Dermis microvascular lymphatic vessel endothelial cell (primary cell): ENCODE results near the gene RSPO1. TPM values are rescaled to one million over a fixed set of nuclear protein-coding genes. Genes with fewer than 3 reads are reported as not detected.

Experiments used
- DNase-seq, 2 donors: peaks; one replicate each; pipeline versions ENCODE4 v3.0.0 to v3.0.0-alpha.2; 2010; ENCODE audit warnings: low read depth in 2 of 2
- total RNA-seq: library from RNA; depleted of rRNA; stranded (reverse); fragments of >200 nt; gene quantifications from 2 replicates; pipeline ENCODE4 v1.2.1, GENCODE V29; 2014

The RSPO1 gene
- total RNA-seq, 1 donor from 2014 or later: not detected

- DNase-seq: no peak
Observed at GRCh38 chr1:37657620-37658412, 23.1 kb upstream of the RSPO1 start.

DNA sequence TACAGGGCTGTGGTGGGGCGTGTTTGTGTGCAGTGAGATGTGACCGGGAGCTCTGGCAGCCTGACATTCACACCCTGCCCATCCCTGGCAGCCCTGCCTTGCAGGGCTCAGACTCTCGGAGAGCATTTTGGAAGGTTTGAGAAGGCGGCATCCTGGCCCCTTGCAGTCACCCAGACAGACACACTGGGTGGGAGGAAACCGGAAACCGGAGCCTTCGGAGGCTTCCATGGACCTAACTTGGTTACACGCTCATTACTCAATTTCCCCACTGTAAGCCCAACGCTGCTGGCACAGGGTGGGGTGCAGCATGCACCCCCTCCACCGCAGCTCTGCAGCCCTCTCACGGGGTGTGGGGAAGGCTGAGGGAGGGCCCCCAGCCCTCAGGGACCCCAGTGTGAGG lies 22.2 kb upstream of the RSPO1 start:
- no peak for DNase-seq

GRCh38 chr1:37656026-37656425 lies 21.3 kb upstream of the RSPO1 start:
- no peak for DNase-seq

GRCh38 chr1:37655274-37655673 lies 20.6 kb upstream of the RSPO1 start:
- DNase-seq: no peak

GRCh38 chr1:37653906-37654305 lies 19.2 kb upstream of the RSPO1 start:
- no peak for DNase-seq

- no peak for DNase-seq
Observed at GRCh38 chr1:37652976-37653375, 18.3 kb upstream of the RSPO1 start.

GRCh38 chr1:37651803-37652202 lies 17.1 kb upstream of the RSPO1 start:
- DNase-seq: no peak

DNA sequence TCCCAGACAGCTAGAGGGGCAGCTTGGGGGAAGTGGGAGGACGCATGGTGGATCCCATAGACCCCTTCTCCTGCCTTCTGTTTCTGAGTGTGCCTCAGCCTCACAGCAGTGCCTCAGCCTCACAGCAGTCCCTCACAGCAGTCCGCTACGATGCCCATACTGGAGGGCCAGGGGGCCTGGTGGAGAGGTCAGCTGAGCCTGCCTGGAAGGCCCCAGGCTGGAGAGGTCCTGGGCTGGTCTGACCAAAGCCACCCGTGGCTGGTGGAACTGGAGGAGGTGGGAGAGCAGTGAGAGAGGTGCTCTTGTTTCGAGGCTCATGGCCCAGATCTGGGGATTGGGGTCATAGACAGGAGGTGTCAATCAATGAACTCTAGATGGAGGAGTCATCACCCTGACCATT lies 16.0 kb upstream of the RSPO1 start:
- no peak for DNase-seq

DNA sequence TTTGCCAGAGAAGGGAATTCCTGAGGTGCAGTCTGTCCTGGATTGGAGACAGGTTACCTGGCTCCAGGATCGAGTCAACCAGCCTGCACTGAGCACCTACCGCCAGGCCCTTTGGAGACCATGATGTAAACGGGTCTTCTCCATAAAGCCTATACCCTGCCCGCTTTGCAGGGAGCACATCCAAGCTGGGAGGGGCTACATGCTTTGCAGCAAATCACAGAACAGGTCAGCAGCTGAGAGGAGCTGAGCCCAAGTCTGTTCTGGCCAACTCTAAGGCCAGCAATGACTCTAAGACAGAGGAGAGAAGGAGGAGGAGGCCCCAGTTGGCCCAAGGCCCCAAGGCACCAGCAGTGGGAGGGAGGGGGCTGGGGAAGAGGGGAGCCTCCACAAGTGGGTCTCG lies 15.5 kb upstream of the RSPO1 start:
- no peak for DNase-seq

DNA sequence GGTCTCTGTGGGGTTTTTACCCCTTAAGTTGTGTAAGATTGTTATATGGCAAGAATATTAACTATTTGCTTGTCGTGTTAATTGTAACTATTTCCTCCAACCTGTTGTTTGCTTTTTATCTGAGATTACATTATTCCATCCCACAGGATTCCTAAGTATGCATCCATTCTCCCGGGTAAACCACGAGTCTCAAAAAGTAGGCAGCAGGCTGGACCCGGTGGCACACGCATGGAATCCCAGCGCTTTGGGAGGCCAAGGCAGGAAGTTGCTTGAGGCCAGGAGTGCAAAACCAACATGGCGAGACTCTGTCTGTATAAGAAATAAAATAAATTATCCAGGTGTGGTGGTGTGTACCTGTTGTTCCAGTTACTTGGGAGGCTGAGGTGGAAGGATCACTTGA lies 12.6 kb upstream of the RSPO1 start:
- no peak for DNase-seq

DNA sequence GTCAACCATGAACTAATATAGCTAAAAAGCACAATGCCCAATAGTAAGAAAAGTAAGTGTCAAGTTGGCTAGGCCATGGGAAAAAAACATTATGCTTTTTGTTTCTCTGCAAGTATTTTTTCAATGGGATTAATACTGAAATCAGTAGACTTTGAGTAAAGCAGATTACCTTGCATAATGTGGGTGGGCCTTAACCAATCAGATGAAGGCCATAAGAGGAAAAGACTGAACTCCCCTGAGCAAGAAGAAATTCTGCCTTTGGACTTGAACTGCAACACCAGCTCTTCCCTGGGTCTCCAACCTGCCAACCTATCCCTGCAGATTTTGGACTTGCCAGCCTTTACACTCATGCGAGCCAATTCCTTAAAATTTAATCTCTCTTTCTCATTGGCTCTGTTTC lies 6.4 kb upstream of the RSPO1 start:
- no peak for DNase-seq

DNA sequence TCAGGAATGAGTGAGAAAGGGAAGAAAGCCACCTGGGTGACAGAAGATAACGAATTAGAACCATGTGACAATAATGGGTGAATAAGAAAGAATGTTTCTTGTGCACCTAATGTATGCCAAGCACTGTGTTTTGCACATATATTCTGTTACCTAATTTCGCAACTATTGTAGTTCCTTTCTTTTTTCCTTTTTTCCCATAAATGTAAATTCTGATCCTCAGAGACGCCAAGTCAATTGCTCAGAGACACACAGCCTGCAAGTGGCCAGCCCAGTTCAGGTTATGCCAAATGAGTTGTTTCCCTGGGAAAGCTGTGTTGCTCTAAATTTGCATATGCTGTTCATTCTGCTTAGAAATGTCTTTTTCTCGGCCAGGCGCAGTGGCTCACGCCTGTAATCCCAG lies 1.7 kb upstream of the RSPO1 start:
- no peak for DNase-seq

GRCh38 chr1:37634992-37635902 lies 555 bp upstream of the RSPO1 start:
- DNase-seq: no peak

GRCh38 chr1:37633938-37634243 lies 801 bp downstream of the RSPO1 start:
- DNase-seq: no peak

DNA sequence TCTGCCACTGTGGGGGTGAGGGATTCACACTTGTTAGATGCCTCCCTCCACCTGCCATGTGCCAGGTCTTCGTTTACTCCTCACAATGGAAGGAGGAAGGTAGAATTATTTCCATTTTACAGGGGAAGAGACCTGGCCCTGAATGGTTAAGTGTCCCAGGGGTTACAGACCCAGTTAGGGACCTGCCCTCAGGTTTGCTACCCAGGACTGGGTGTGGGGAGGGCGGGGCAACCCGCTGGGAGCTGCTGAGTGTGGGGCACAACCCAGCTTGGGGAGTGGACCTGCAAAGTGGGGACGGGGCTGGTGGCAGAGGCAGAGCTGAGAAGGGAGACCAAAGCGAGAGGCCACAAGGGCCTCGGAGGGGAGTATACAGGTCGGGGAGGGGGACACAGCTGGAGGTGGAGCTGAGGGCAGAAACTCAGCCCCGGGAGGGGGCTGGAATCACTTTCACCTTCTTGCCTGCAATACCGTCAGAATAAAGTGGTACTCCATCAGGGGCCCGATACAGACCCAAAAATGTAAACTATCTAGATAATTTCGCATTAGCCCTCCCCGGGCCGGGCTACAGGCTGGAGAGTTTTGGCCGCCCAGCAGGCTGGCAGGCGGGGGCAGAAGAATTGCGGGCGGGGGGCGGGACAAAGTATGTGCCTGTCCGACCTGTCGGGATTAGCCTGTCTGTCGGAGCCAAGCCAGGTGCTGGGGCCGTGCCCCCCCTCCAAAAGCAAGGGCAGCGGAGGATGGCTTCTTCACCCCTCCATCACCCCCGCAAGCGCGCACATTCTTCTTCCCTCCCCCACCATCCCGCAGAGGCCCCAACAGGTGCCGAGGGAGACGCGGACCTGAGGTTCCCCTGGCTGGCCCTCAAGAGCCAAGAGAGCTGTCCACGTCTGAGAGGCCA lies 1.4 kb downstream of the RSPO1 start:
- DNase-seq: no peak

DNA sequence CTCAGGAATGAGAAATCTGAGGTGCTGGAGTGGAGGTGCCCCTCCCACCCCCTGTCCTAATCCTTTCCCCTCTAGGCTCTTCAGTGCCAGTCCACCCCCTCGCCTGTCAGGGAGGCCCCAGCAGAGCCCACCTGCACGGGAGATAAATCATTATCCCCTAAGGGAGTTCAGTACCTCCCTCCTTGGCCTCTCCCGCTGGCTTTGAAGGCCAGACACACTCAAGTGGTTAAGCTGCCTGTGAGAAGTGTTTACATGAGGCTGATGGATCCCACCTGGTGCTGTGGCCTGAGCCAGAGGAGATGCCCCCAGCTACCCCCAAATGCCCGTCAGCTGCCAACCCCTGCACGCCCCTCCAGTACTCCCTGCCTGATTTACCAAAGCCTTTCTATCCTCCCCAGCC lies 3.7 kb downstream of the RSPO1 start:
- no peak for DNase-seq

- no peak for DNase-seq
Observed at GRCh38 chr1:37630426-37631028, 4.2 kb downstream of the RSPO1 start.

GRCh38 chr1:37629726-37630425 lies 4.8 kb downstream of the RSPO1 start:
- DNase-seq: no peak

- no peak for DNase-seq
Observed at GRCh38 chr1:37629008-37629407, 5.7 kb downstream of the RSPO1 start.

DNA sequence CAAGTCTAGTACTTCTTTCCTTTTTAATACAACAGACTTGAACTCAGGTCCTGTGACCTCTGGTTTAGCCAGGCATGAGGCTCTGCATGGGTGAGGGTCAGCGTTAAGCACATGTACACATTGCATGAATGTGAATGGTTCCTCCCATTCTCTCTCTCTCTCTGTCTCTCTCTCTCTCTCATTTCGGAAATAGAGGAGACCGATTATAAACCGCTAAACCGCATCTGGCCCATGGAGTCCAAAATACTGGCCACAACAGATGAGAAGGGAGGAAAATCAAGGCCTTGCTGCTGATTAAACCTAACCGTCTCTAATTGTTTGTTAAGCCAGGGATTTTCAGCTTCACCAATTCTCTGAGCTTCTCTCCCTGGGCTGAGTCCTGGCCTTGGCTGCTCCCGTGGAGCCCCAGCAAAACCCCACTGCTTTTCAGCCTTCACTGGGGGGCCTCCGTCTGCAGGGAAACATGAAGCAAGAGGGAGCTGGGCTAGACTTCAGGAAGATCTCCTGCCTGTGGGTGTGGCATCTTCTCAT lies 6.6 kb downstream of the RSPO1 start:
- no peak for DNase-seq

DNA sequence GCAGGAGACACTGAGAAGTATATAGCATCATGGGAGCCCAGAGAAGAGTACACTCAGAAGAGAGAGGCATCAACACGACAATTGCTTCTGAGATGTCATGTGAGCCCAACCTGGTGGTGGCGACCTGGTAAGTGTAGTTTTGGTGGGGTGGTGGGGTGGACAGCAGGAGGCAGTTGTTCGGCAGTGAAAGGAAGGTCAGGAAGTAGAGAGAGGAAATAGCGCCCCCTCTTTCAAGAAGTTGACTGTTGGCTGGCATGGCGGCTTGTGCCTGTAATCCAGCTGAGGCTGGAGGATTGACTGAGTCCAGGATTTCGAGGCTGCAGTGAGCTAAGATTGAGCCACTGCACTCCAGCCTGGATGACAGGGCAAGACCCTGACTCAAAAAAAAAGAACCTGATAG lies 12.6 kb downstream of the RSPO1 start:
- DNase-seq: no peak
